HG03139 (cell line): ENCODE data around the gene FHDC1.
A peak's percentile ranks its signal among the peaks of the same experiment; 100 is the strongest.

Experiments used
- ATAC-seq: cut with Tn5 transposase; IDR thresholded peaks from one replicate; pipeline ENCODE4 v1.9.1; 2021; ENCODE audit not compliant: unreplicated experiment

The FHDC1 gene

GRCh38 chr4:153004081-153004850 lies 68.1 kb downstream of the FHDC1 start:
- no peak for ATAC-seq

- ATAC-seq: no peak
These were observed 69.8 kb downstream of the FHDC1 start for GRCh38 chr4:153005899-153006381.

GRCh38 chr4:153008578-153009199 lies 72.6 kb downstream of the FHDC1 start:
- ATAC-seq: peak; percentile 79

GRCh38 chr4:153010146-153010545 lies 74.0 kb downstream of the FHDC1 start:
- ATAC-seq: no peak

GRCh38 chr4:153013202-153013977 lies 77.3 kb downstream of the FHDC1 start:
- no peak for ATAC-seq

- ATAC-seq: no peak
These were observed 78.3 kb downstream of the FHDC1 start for GRCh38 chr4:153014460-153014859.

- ATAC-seq: no peak
These were observed 80.5 kb downstream of the FHDC1 start for GRCh38 chr4:153016592-153016991.

GRCh38 chr4:153018031-153018430 lies 81.9 kb downstream of the FHDC1 start:
- ATAC-seq: no peak

DNA sequence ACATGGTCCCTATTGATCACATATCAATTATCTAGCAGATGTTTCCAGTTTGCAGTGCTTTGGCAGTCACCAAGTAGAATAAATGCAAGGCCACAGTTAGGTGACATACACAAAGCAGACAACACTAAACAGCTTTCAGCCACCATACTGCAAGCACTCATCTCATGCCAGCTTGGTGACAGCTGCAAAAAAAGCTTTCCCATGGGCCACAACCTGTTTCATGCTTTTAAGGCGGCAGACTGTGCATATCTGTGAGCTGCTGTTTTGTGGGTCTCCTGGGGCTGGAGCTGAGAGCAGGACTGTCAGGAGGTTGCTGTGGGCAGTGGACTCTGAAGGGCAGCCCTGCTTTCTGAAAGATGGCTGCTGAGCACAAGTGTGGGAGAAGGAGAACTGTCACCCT lies 82.6 kb downstream of the FHDC1 start:
- ATAC-seq: no peak

GRCh38 chr4:153019906-153020305 lies 83.8 kb downstream of the FHDC1 start:
- no peak for ATAC-seq

DNA sequence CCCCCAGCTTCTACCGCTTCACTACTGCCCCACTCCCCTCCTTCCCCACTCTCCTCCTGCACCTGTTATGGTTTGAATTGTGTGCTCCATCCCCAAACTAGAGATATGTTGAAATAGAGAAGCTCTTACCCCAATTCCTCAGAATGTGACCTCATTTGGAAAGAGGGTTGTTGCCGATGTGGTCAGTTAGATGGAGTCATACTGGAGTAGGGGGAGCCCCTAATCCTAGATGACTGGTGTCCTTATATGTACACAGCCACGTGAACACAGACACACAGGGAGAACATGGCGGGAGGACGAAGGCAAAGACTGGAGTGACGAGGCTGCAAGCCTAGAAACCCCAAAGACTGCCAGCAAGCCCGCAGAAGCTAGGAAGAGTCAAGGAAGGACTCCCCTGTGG lies 84.3 kb downstream of the FHDC1 start:
- ATAC-seq: no peak

GRCh38 chr4:153021276-153021675 lies 85.2 kb downstream of the FHDC1 start:
- no peak for ATAC-seq

DNA sequence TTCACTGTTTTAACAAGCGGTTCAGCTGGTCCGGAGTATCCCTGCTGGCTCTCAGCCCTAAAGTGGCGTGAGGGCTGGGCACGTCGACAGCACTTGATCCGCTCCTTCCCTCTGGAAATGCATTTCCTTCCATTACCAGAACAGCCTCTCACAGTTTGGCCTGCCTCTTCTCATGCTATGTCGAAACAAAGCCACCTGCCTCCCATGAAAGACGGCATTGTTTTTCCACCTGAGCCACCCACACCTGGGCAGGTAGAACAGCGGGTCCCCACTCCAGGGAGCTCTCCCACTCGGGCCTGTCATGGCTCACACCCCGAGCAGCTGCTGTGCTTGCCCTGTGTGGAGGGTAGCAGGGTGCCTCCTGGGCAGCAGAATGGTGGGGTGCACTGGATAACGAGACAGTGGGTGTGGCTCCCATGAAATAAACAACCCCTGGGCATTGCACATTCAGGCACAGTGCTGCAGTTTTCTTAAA lies 86.2 kb downstream of the FHDC1 start:
- ATAC-seq: no peak

DNA sequence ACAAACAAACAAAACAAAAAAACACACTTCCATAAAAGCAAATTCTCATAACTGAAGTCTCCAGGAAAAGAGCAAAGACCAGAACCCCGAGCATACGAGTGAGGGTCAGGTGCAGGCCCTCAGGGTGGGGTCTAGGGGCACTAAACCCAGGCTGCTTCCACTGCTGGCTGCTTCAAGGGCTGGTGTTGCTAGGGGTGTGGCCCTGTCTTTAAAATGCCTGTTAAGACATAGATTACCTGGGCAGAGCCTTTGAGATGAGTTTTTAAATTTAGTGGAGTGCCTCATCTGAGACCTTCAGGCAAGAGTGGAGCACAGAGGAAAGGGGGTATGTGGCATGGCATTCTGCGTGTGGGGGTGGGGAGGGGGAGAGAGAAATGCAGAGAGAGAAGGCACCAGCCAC lies 87.0 kb downstream of the FHDC1 start:
- no peak for ATAC-seq

DNA sequence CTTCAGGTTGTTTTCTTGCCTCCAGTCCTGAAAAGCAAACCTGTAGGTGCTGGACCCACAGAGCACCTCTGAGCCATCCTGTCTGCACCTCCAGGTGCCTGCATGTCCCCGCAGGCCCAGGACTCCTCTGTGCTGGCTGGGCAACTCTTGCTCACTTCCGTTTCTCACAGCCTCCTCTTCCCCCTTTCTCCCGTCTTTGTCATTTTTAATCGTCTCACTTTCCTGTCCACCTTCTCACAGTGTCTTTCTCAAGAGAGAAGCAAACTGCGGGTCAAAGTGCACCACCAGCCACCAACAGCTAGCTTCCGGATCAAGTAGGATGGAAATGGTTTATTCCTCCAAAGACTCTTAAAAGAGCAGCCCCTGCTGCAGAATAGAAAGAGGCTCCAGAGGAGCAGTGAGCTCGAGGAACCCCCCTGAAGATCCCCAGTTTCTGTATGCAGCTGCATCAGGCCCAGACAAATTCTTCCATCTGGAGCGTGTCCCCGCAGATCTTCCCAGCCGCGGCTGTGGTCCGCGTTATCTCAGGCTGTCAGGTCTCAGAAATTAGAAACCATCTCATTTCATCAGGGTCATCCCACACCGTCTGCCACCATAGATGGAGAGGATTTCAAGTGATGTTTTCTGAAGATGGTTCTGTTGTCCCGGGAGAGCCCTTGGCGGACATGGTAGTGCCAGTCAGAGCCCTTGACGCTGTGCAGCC lies 87.7 kb downstream of the FHDC1 start:
- no peak for ATAC-seq

GRCh38 chr4:153024466-153024865 lies 88.3 kb downstream of the FHDC1 start:
- ATAC-seq: no peak

- no peak for ATAC-seq
These were observed 89.3 kb downstream of the FHDC1 start for GRCh38 chr4:153025406-153025805.

DNA sequence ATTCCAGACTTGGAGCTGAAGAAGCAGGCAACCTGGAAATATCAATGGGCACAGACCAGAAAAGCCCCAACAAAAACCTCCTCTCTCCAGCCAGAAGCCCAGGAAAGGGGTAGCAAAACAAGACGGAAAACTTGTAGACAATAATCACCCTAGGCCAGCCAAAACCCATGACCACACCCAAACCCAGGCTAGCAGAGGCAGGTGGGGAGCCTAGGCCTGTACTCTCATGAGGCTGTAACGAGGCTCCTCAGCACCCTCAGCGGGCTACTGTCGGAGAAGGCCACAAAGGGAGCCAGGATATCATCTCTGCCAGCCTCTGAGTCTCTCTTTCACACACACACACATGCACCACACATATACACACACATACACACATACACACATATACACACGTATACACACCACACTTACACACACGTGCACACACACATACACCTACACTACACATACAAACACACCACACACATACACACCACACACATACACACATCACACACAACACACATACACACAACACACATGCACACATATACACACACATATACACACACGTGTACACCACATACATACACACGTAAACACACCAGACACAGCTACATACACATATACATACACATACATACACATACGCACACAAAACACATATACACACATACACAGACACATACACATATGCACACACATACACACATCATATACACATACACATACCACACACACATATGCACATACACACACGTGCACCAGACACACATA lies 90.6 kb downstream of the FHDC1 start:
- no peak for ATAC-seq

- no peak for ATAC-seq
These were observed 91.7 kb downstream of the FHDC1 start for GRCh38 chr4:153027866-153028265.

GRCh38 chr4:153028535-153028934 lies 92.4 kb downstream of the FHDC1 start:
- ATAC-seq: no peak
